Mucosa of stomach (tissue), 1 donor: Measurements from ENCODE around the gene IRX6.

Experiments used
- H3K27me3 ChIP-seq: one replicate; pipeline ENCODE4 v1.7.0; 2013; ENCODE audit warnings: mild to moderate bottlenecking, low read length; ENCODE audit not compliant: control insufficient read depth, insufficient read depth
- H3K36me3 ChIP-seq: one replicate; pipeline ENCODE4 v1.7.0; 2013; ENCODE audit warnings: low read length; ENCODE audit not compliant: control insufficient read depth, insufficient read depth
- H3K4me1 ChIP-seq: one replicate; pipeline ENCODE4 v1.7.0; 2013; ENCODE audit warnings: mild to moderate bottlenecking, low read length; ENCODE audit not compliant: control insufficient read depth, insufficient read depth
- H3K4me3 ChIP-seq: one replicate; pipeline ENCODE4 v1.7.0; 2013; ENCODE audit warnings: low read length
- H3K9ac ChIP-seq: one replicate; pipeline ENCODE4 v1.7.0; 2013; ENCODE audit warnings: mild to moderate bottlenecking, low read length, moderate library complexity
- H3K9me3 ChIP-seq: one replicate; pipeline ENCODE4 v1.7.0; 2013; ENCODE audit warnings: mild to moderate bottlenecking, low read length, moderate library complexity; ENCODE audit not compliant: control insufficient read depth
- donor health status: Pancreatic carcinoma.

The IRX6 gene

GRCh38 chr16:55291847-55292246, 32.2 kb upstream of the IRX6 start:
- H3K27me3 ChIP-seq: no peaks in the 10 kb centered on the region
- H3K9ac ChIP-seq: no peak overlapping the region
- H3K4me3 ChIP-seq: no peak overlapping the region
- no peaks in the 10 kb centered on the region for H3K4me1 ChIP-seq
- no peaks in the 10 kb centered on the region for H3K36me3 ChIP-seq
- H3K9me3 ChIP-seq: no peaks in the 10 kb centered on the region

DNA sequence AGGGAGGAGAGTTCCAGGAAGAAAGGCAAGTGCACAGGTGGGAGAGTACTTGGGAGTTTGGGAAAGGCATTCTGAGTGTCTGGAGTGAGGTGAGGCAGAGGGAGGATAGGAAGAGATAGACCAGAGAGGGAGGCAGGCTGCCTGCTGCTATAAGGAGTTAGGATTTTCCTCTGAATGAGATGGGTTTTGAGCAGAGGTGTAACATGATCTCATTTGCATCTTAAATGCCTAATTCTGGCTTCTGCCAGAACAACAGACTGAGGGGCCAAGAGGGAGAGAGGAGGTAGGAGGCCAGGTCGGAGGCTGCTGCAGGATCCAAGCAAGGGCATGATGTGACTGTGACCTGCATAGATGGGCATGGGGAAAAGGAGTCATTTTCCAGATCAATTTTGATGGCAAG, 31.5 kb upstream of the IRX6 start:
- Histone ChIP-seq H3K9ac (no peak overlapping the region), H3K4me1 (no peaks in the 10 kb centered on the region), H3K9me3 (no peaks in the 10 kb centered on the region), H3K27me3 (no peaks in the 10 kb centered on the region), H3K4me3 (no peak overlapping the region), H3K36me3 (no peaks in the 10 kb centered on the region)

DNA sequence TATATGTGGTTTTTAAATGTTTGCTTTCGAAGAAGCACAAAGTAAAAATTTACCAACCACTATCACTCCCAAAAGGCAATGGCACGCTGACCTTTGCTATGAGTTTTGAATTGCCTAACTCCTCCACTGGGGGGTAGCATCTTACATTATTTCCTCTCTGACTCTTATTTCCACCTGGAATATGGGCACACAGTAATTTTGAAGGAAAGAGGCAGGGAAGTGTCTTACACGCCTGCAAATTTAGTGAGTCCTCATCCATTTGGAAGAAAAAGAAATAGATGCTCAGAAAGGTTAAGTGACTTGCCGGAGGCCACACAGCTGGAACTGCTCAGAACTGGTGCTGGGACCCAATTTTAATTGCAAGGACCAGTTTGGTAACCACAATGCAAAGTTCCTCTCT, 29.9 kb upstream of the IRX6 start:
- Histone ChIP-seq H3K4me3 (no peak overlapping the region), H3K9me3 (no peaks in the 10 kb centered on the region), H3K27me3 (no peaks in the 10 kb centered on the region), H3K4me1 (no peaks in the 10 kb centered on the region), H3K9ac (no peak overlapping the region), H3K36me3 (no peaks in the 10 kb centered on the region)

- H3K4me3 ChIP-seq: no peak overlapping the region
- H3K36me3 ChIP-seq: no peaks in the 10 kb centered on the region
- H3K27me3 ChIP-seq: no peaks in the 10 kb centered on the region
- no peaks in the 10 kb centered on the region for H3K9me3 ChIP-seq
- no peak overlapping the region for H3K9ac ChIP-seq
- H3K4me1 ChIP-seq: no peaks in the 10 kb centered on the region
These were observed 29.1 kb upstream of the IRX6 start for GRCh38 chr16:55294931-55295342.

- no peak overlapping the region for H3K9ac ChIP-seq
- H3K9me3 ChIP-seq: no peaks in the 10 kb centered on the region
- no peaks in the 10 kb centered on the region for H3K36me3 ChIP-seq
- no peaks in the 10 kb centered on the region for H3K27me3 ChIP-seq
- H3K4me1 ChIP-seq: no peaks in the 10 kb centered on the region
- H3K4me3 ChIP-seq: no peak overlapping the region
These were observed 26.7 kb upstream of the IRX6 start for GRCh38 chr16:55297062-55297909.

GRCh38 chr16:55297910-55298479, 26.0 kb upstream of the IRX6 start:
- H3K9ac ChIP-seq: no peak overlapping the region
- no peak overlapping the region for H3K4me3 ChIP-seq
- no peaks in the 10 kb centered on the region for H3K4me1 ChIP-seq
- no peaks in the 10 kb centered on the region for H3K36me3 ChIP-seq
- no peaks in the 10 kb centered on the region for H3K27me3 ChIP-seq
- no peaks in the 10 kb centered on the region for H3K9me3 ChIP-seq

DNA sequence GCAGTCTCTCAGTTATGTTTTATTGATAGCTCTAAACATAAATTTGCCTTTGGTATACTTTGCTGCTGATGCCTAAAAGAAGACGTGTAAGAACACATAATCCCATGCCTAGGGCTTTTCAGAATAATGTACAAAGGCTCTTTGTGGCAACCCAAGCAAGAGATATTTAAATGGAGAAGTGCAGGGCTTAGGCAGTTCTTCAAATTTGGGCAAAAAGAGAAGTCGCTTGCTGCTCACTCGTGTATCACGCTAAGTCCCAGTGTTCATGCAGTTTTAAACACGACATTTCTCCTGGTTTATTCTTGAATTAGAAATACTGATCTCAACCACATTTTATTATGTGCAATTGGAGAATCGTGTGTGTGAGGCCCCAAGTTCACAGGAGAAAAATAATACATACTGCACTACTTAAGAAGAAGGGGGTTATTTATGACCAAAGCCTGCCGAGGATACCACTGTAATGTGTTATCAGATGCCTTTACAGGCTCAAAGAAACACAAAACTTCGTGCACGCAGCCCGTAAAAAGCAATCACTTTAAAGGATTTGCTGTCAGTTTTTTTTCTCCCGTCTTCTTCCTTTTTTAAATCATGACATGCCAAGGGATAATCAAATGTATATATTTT, 22.5 kb upstream of the IRX6 start:
- Histone ChIP-seq H3K9me3 (no peaks in the 10 kb centered on the region), H3K27me3 (no peaks in the 10 kb centered on the region), H3K9ac (no peak overlapping the region), H3K4me1 (no peaks in the 10 kb centered on the region), H3K4me3 (no peak overlapping the region), H3K36me3 (no peaks in the 10 kb centered on the region)

DNA sequence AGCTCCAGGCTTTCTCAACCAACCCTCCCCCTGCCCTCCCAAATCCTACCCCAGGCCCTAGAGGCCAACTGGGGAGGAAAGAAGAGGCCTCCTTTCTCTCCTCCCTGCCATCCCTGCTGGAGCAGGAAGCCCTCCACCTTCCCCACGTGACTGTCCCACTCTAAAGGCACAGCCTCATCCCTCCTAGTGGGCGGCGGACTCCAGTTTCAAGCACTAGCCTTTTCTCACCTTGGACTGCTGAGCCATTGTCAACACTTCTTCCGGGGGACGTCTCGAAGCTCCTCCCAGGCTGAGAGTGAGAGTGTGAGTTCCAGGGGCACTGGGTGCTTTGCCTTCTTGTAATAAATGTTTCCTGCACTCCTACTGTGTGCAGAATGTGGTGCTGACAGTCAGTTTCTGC, 21.4 kb upstream of the IRX6 start:
- Histone ChIP-seq H3K9ac (no peak overlapping the region), H3K4me3 (no peak overlapping the region), H3K9me3 (no peaks in the 10 kb centered on the region), H3K36me3 (no peaks in the 10 kb centered on the region), H3K27me3 (no peaks in the 10 kb centered on the region), H3K4me1 (no peaks in the 10 kb centered on the region)

- Histone ChIP-seq H3K36me3 (no peaks in the 10 kb centered on the region), H3K9ac (no peak overlapping the region), H3K9me3 (no peaks in the 10 kb centered on the region), H3K4me1 (no peaks in the 10 kb centered on the region), H3K27me3 (no peaks in the 10 kb centered on the region), H3K4me3 (no peak overlapping the region)
These were observed 15.0 kb upstream of the IRX6 start for GRCh38 chr16:55308973-55309372.

DNA sequence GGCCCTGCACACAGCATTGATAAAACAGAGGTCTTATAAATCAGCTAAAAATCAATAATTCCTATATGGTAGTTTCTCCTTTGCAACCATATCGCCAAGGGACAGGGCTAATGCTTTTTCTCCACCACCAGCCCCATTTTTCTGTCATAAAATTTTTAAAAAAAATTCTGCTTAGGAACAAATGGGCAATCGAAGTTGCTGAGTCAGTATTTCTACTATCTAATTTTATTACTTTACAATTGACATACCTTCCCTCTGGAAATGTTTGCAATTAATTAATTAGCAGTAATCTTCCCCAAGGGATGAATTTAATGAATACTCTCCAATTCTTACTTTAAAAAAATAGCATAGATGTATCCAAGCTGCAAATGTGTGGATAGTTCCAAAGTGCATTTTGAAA, 1.7 kb upstream of the IRX6 start:
- H3K36me3 ChIP-seq: no peaks in the 10 kb centered on the region
- H3K27me3 ChIP-seq: peaks cover 37% of the 10 kb centered on the region
- no peak overlapping the region for H3K9ac ChIP-seq
- H3K9me3 ChIP-seq: no peaks in the 10 kb centered on the region
- no peaks in the 10 kb centered on the region for H3K4me1 ChIP-seq
- H3K4me3 ChIP-seq: no peak overlapping the region

DNA sequence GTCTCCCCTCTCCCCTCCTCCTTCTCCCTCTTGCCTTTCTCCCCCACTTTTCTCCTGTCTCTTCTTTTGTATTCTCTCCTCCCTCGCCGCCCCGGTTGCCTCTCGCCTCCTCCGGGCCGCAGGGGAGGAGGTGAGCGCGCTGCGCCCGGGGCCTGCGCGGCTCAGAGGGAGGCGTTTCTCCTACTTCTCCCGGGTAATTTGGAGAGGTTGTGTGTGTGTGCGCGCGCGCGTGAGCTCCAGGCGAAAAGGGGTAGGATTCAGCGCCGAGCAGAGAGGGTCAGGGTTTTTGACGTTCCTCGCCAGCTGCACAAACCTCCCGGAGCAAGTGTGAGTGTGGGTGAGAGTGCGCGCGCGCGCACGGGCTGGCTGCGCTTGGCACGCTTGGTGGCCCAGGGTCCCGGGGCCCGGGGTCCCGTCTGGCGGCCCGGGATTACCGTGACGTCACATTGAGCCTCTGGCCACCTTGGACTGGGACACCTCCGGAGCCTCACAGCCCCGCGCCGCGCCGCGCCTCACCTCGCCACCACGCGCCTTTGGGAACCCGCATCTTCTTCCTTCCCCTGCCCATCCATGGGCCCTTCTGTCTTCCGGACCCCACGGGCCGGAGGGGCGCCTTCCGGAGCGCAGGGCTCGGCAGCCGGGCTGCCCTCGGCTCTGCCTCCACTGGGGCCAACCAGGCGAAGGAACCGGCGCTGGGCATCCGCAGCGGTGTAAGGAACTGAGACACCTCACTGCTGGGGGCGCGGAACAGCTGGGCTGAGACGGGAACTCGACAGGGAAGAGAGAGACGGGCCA, 479 bp downstream of the IRX6 start:
- Histone ChIP-seq H3K4me3 (no peak overlapping the region), H3K4me1 (no peaks in the 10 kb centered on the region), H3K27me3 (peaks cover 58% of the 10 kb centered on the region), H3K36me3 (no peaks in the 10 kb centered on the region), H3K9ac (no peak overlapping the region), H3K9me3 (no peaks in the 10 kb centered on the region)

- no peaks in the 10 kb centered on the region for H3K9me3 ChIP-seq
- H3K4me3 ChIP-seq: no peak overlapping the region
- no peak overlapping the region for H3K9ac ChIP-seq
- H3K27me3 ChIP-seq: peaks cover 64% of the 10 kb centered on the region
- H3K36me3 ChIP-seq: no peaks in the 10 kb centered on the region
- H3K4me1 ChIP-seq: no peaks in the 10 kb centered on the region
These were observed 1.1 kb downstream of the IRX6 start for GRCh38 chr16:55325080-55325447.
